Activated T-cell treated with anti-CD3 and anti-CD28 coated beads for 4 hours (primary cell): ENCODE measurements around the gene ZFP90.

Source experiments
- DNase-seq: peaks from one replicate; pipeline ENCODE4 v3.0.0-alpha.2; 2020

The ZFP90 gene

GRCh38 chr16:68592466-68593337, 53.6 kb downstream of the ZFP90 start:
- no peak for DNase-seq

DNA sequence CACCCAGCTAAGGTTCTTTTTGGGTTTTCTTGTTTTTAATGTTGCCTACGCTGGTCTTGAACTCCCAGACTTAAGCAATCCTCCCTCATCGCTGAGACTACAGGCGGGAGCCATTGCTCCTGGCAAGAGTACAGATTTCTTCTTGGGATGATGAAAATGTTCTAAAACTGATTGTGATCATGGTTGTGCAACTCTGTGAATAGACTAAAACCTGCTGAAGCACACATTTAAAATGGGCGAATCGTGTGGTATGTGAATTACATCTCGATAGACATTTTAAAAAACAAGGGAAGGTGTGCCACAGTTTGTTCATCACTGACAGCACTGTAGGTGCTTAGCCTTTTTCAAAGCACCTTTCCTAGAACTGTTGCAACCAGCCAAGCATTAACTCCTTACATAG, 57.2 kb downstream of the ZFP90 start:
- DNase-seq = no peak

GRCh38 chr16:68599586-68599985, 60.5 kb downstream of the ZFP90 start:
- DNase-seq = no peak

- no peak for DNase-seq
Measured at GRCh38 chr16:68605746-68606145, 66.7 kb downstream of the ZFP90 start.

DNA sequence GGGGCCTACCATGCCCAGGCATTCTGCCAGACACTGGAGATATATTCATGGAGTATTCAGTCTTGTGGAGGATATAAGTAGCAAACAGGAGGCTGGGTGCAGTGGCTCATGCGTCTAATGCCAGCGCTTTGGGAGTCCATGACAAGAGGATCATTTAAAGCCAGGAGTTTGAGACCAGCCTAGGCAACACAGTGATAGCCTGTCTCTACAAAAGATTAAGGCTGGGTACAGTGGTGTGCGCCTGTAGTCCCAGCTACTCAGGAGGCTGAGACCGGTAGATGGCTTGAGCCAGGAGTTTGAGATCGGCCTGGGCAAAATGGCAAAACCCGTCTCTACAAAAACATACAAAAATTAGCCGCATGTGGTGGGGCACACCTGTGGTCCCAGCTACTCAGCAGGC, 68.4 kb downstream of the ZFP90 start:
- DNase-seq = no peak

DNA sequence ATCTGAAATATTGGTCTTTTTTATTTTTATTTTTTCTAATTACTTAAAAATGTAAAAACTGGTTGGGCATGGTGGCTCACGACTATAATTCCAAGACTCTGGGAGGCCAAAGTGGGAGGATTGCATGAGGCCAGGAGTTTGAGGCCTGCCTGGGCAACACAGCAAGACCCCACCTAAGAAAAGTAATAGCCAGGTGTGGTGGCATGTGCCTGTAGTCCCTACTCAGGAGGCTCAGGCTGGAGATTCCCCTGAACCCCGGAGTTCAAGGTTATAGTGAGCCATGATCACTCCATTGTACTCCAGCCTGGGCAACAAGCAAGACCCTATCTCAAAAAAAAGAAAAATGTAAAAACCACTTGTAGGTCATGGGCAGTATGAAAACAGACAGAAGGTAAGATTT, 69.2 kb downstream of the ZFP90 start:
- no peak for DNase-seq

DNA sequence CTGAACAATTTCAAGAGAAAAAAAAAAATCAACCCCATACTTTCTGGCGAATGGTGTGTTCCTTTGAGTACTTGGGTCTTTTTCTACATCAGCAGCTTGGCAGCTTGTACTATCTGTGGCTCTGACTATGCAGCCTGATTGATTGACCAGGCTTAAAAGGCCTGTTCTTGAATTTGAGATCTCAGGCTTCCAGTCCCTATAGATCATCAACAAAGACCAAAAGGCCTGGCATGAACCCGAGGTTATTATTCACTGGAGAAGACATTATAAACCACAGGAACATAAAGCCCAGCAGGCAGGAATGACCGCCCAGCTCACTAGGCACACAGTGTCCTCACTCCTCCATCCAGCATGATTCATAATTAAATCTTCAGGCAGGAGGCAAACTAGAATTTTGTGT, 73.9 kb downstream of the ZFP90 start:
- DNase-seq = no peak

- no peak for DNase-seq
Measured at GRCh38 chr16:68617734-68618133, 78.6 kb downstream of the ZFP90 start.
